HepG2 (cell line): Measurements from ENCODE around the gene STAP2. TPM values are rescaled to one million over a fixed set of nuclear protein-coding genes. Genes with fewer than 3 reads are reported as not detected.

Experiments
- BATF2 ChIP-seq: sonication (generic); formaldehyde crosslinking; IDR thresholded peaks from 2 replicates; pipeline ENCODE4 v1.8.0; 2022; ENCODE audit warnings: mild to moderate bottlenecking, missing genetic modification reagents, moderate library complexity
- CAMTA2 ChIP-seq: sonication (generic); formaldehyde crosslinking; IDR thresholded peaks from 2 replicates; pipeline ENCODE4 v1.4.0; 2020; ENCODE audit warnings: mild to moderate bottlenecking, missing genetic modification reagents, borderline replicate concordance
- CBX5 ChIP-seq: sonication (generic); formaldehyde crosslinking; IDR thresholded peaks from 2 replicates; pipeline ENCODE4 v1.4.0; 2020; ENCODE audit warnings: missing genetic modification reagents, borderline replicate concordance
- KDM6A ChIP-seq: IDR thresholded peaks from 2 replicates; pipeline ENCODE4 v1.6.1; 2016; ENCODE audit warnings: low read depth
- NR2C2 ChIP-seq: sonication (generic); formaldehyde crosslinking; IDR thresholded peaks from 2 replicates; pipeline ENCODE4 v1.4.0; 2020; ENCODE audit warnings: missing genetic modification reagents, mild to moderate bottlenecking, moderate library complexity, borderline replicate concordance
- PAF1 ChIP-seq: IDR thresholded peaks from 2 replicates; pipeline ENCODE4 v1.6.1; 2016; ENCODE audit warnings: missing genetic modification reagents, missing compliant biosample characterization
- PHF21A ChIP-seq: sonication (generic); formaldehyde crosslinking; IDR thresholded peaks from 2 replicates; pipeline ENCODE4 v1.5.0; 2020; ENCODE audit warnings: mild to moderate bottlenecking, missing genetic modification reagents
- RFX5 ChIP-seq: IDR thresholded peaks from 2 replicates; pipeline ENCODE4 v1.6.1; 2011; ENCODE audit warnings: low read depth, low read length, improper control_type of control experiment
- SMAD1 ChIP-seq: sonication (generic); formaldehyde crosslinking; IDR thresholded peaks from 2 replicates; pipeline ENCODE4 v1.4.0; 2020; ENCODE audit warnings: missing genetic modification reagents, low read depth, mild to moderate bottlenecking, borderline replicate concordance
- TBX3 ChIP-seq: fragments of 450-650 bp; IDR thresholded peaks from 2 replicates; pipeline ENCODE4 v1.6.1; 2017; ENCODE audit warnings: antibody characterized with exemption, mild to moderate bottlenecking, inconsistent platforms, borderline replicate concordance
- TERF1 ChIP-seq: sonication (generic); formaldehyde crosslinking; IDR thresholded peaks from 2 replicates; pipeline ENCODE4 v1.8.0; 2022; ENCODE audit warnings: mild to moderate bottlenecking, missing genetic modification reagents, moderate library complexity
- U2AF1 ChIP-seq: fragments of 200-400 bp; formaldehyde crosslinking; optimal IDR thresholded peaks from 2 replicates; pipeline ENCODE3; 2017; ENCODE audit warnings: mild to moderate bottlenecking, low read depth, low read length
- UBTF ChIP-seq: sonication (generic); formaldehyde crosslinking; IDR thresholded peaks from 2 replicates; pipeline ENCODE4 v1.4.0; 2020; ENCODE audit warnings: mild to moderate bottlenecking, missing genetic modification reagents
- ZFY ChIP-seq: sonication (generic); formaldehyde crosslinking; IDR thresholded peaks from 2 replicates; pipeline ENCODE4 v1.4.0; 2020; ENCODE audit warnings: missing genetic modification reagents
- ZNF101 ChIP-seq: sonication (generic); formaldehyde crosslinking; IDR thresholded peaks from 2 replicates; pipeline ENCODE4 v1.4.0; 2020; ENCODE audit warnings: mild to moderate bottlenecking, low read depth, missing genetic modification reagents, borderline replicate concordance
- ZNF17 ChIP-seq: sonication (generic); formaldehyde crosslinking; IDR thresholded peaks from 2 replicates; pipeline ENCODE4 v1.5.0; 2020; ENCODE audit warnings: mild to moderate bottlenecking, missing genetic modification reagents
- ZNF234 ChIP-seq: sonication (generic); formaldehyde crosslinking; conservative IDR thresholded peaks from 2 replicates; pipeline ENCODE4 v1.5.1; 2020; ENCODE audit warnings: mild to moderate bottlenecking, missing genetic modification reagents
- ZNF337 ChIP-seq: sonication (generic); formaldehyde crosslinking; IDR thresholded peaks from 2 replicates; pipeline ENCODE4 v1.5.1; 2020; ENCODE audit warnings: missing genetic modification reagents, low read depth, mild to moderate bottlenecking, borderline replicate concordance
- ZNF510 ChIP-seq: sonication (generic); formaldehyde crosslinking; IDR thresholded peaks from 2 replicates; pipeline ENCODE4 v1.4.0; 2020; ENCODE audit warnings: low read depth, mild to moderate bottlenecking, missing genetic modification reagents
- ZNF530 ChIP-seq: sonication (generic); formaldehyde crosslinking; IDR thresholded peaks from 2 replicates; pipeline ENCODE4 v1.5.0; 2020; ENCODE audit warnings: low read depth, mild to moderate bottlenecking, missing genetic modification reagents
- ZNF569 ChIP-seq: sonication (generic); formaldehyde crosslinking; IDR thresholded peaks from 2 replicates; pipeline ENCODE4 v1.5.0; 2020; ENCODE audit warnings: mild to moderate bottlenecking, missing genetic modification reagents, moderate library complexity, borderline replicate concordance
- ZNF891 ChIP-seq: sonication (generic); formaldehyde crosslinking; IDR thresholded peaks from 2 replicates; pipeline ENCODE4 v1.5.0; 2020; ENCODE audit warnings: mild to moderate bottlenecking, missing genetic modification reagents
- ZSCAN12 ChIP-seq: sonication (generic); formaldehyde crosslinking; IDR thresholded peaks from 2 replicates; pipeline ENCODE4 v1.9.0; 2021; ENCODE audit warnings: mild to moderate bottlenecking, missing genetic modification reagents
- ZSCAN25 ChIP-seq: sonication (generic); formaldehyde crosslinking; IDR thresholded peaks from 2 replicates; pipeline ENCODE4 v1.8.0; 2022; ENCODE audit warnings: mild to moderate bottlenecking, missing genetic modification reagents
- polyA plus RNA-seq, 8 experiments: library from polyadenylated mRNA; depleted of rRNA in 3 of 8; stranded (reverse) in 7 of 8; unstranded in 1 of 8; fragments of >200 nt; fragmentation: Illumina TruSeq in 4 of 8; extraction: Trizol in 4 of 8; gene quantifications; 2 replicates each; pipeline versions ENCODE4 v1.2.1 to v1.2.3, GENCODE V29; 2011 to 2016; ENCODE audit warnings: low read depth in 4 of 8, missing spikeins in 1 of 8, mixed read lengths in 1 of 8; ENCODE audit not compliant: insufficient read depth in 1 of 8
- total RNA-seq, 5 experiments: library from RNA; depleted of rRNA; stranded (reverse); fragments of >200 nt; fragmentation: Illumina TruSeq; extraction: Trizol; gene quantifications; 2 replicates each; pipeline ENCODE4 v1.2.3, GENCODE V29; 2016; ENCODE audit warnings: low read depth in 1 of 5
- TF ChIP-seq, protein P1 (sequence below): sonication (generic); formaldehyde crosslinking; IDR thresholded peaks from 2 replicates; pipeline ENCODE4 v1.4.0; 2020; ENCODE audit warnings: missing genetic modification reagents, borderline replicate concordance

STAP2 gene
- total and polyA plus RNA-seq, 2 of the 13 experiments (the other 11 are each of a cell fraction or from before 2014, with no cell fraction given) = 39.0 to 43.7 TPM

- TF ChIP-seq, protein P1, sequence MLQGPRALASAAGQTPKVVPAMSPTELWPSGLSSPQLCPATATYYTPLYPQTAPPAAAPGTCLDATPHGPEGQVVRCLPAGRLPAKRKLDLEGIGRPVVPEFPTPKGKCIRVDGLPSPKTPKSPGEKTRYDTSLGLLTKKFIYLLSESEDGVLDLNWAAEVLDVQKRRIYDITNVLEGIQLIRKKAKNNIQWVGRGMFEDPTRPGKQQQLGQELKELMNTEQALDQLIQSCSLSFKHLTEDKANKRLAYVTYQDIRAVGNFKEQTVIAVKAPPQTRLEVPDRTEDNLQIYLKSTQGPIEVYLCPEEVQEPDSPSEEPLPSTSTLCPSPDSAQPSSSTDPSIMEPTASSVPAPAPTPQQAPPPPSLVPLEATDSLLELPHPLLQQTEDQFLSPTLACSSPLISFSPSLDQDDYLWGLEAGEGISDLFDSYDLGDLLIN (CRISPR knock-in tag) = no peak
- peak; percentile 82 for TF ChIP-seq KDM6A (CRISPR knock-in tag)
- no peak for TF ChIP-seq ZNF234 (CRISPR knock-in tag)
- no peak for TF ChIP-seq ZNF17 (CRISPR knock-in tag)
- peak; percentile 83; the same call in 1 of the 2 replicates for TF ChIP-seq ZNF530 (CRISPR knock-in tag)
- no peak for TF ChIP-seq CAMTA2 (CRISPR knock-in tag)
- peak; percentile 32 for TF ChIP-seq U2AF1
- no peak; the same call in 1 of the 2 replicates for TF ChIP-seq NR2C2 (CRISPR knock-in tag)
- TF ChIP-seq ZFY (CRISPR knock-in tag) = peak; percentile 67
- TF ChIP-seq SMAD1 (CRISPR knock-in tag) = no peak
- no peak for TF ChIP-seq ZNF569 (CRISPR knock-in tag)
- TF ChIP-seq ZNF891 (CRISPR knock-in tag) = peak; percentile 17; the same call in 1 of the 2 replicates
- TF ChIP-seq PAF1 = no peak
- peak; percentile 12 for TF ChIP-seq UBTF (CRISPR knock-in tag)
- TF ChIP-seq ZSCAN25 (CRISPR knock-in tag) = peak; percentile 78; the same call in 1 of the 2 replicates
- no peak for TF ChIP-seq ZSCAN12
- no peak for TF ChIP-seq CBX5 (CRISPR knock-in tag)
- no peak for TF ChIP-seq ZNF337
- TF ChIP-seq ZNF101 (CRISPR knock-in tag) = no peak
- TF ChIP-seq ZNF510 = no peak
- no peak for TF ChIP-seq TBX3
- no peak for TF ChIP-seq TERF1 (CRISPR knock-in tag)
- peak; percentile 100 for TF ChIP-seq PHF21A
- no peak for TF ChIP-seq BATF2
- TF ChIP-seq RFX5 = peak; percentile 75
These were observed 4.2 kb upstream of the STAP2 start (continued) for GRCh38 chr19:4342615-4343369.
